Stimulated activated CD4-positive, alpha-beta T cell treated with anti-CD3 and anti-CD28 coated beads, Interleukin-4, amount 100 ng/mL, for 24 hours (primary cell): ENCODE results near the gene DOCK4.
A peak's percentile ranks its signal among the peaks of the same experiment; 100 is the strongest.

Source experiments
- DNase-seq: peaks from one replicate; pipeline ENCODE4 v3.0.0-alpha.2; 2020

The DOCK4 gene

GRCh38 chr7:111835066-111835465 lies 371.1 kb downstream of the DOCK4 start:
- DNase-seq: no peak

GRCh38 chr7:111834367-111834766 lies 371.8 kb downstream of the DOCK4 start:
- DNase-seq: no peak

GRCh38 chr7:111833466-111833865 lies 372.7 kb downstream of the DOCK4 start:
- no peak for DNase-seq

- no peak for DNase-seq
These were observed 374.0 kb downstream of the DOCK4 start for GRCh38 chr7:111832174-111832573.

GRCh38 chr7:111829221-111829620 lies 377.0 kb downstream of the DOCK4 start:
- no peak for DNase-seq

- DNase-seq: no peak
These were observed 378.2 kb downstream of the DOCK4 start for GRCh38 chr7:111827863-111828504.

- no peak for DNase-seq
These were observed 381.2 kb downstream of the DOCK4 start for GRCh38 chr7:111825046-111825445.

- DNase-seq: no peak
These were observed 382.4 kb downstream of the DOCK4 start for GRCh38 chr7:111823826-111824225.

- no peak for DNase-seq
These were observed 385.2 kb downstream of the DOCK4 start for GRCh38 chr7:111821046-111821445.

- no peak for DNase-seq
These were observed 385.6 kb downstream of the DOCK4 start for GRCh38 chr7:111820621-111821020.

- DNase-seq: no peak
These were observed 386.1 kb downstream of the DOCK4 start for GRCh38 chr7:111820121-111820520.

- DNase-seq: no peak
These were observed 390.8 kb downstream of the DOCK4 start for GRCh38 chr7:111815354-111815753.

GRCh38 chr7:111813306-111813705 lies 392.9 kb downstream of the DOCK4 start:
- no peak for DNase-seq

GRCh38 chr7:111806232-111806631 lies 400.0 kb downstream of the DOCK4 start:
- no peak for DNase-seq

- DNase-seq: no peak
These were observed 403.0 kb downstream of the DOCK4 start for GRCh38 chr7:111803015-111803758.

- DNase-seq: no peak
These were observed 403.9 kb downstream of the DOCK4 start for GRCh38 chr7:111802194-111802772.

GRCh38 chr7:111801277-111801676 lies 404.9 kb downstream of the DOCK4 start:
- DNase-seq: no peak

- DNase-seq: peak; percentile 4
These were observed 409.5 kb downstream of the DOCK4 start for GRCh38 chr7:111796671-111797070.

- DNase-seq: no peak
These were observed 416.3 kb downstream of the DOCK4 start for GRCh38 chr7:111789870-111790269.

GRCh38 chr7:111789048-111789320 lies 417.2 kb downstream of the DOCK4 start:
- DNase-seq: no peak

- DNase-seq: no peak
These were observed 417.7 kb downstream of the DOCK4 start for GRCh38 chr7:111788286-111789047.

- no peak for DNase-seq
These were observed 418.5 kb downstream of the DOCK4 start for GRCh38 chr7:111787741-111788140.

GRCh38 chr7:111787099-111787498 lies 419.1 kb downstream of the DOCK4 start:
- no peak for DNase-seq

GRCh38 chr7:111785076-111785475 lies 421.1 kb downstream of the DOCK4 start:
- DNase-seq: no peak
